Testis (tissue), 2 donors: ENCODE data around the gene SH2D5.

Experiments used
- CTCF ChIP-seq, 3 experiments: fragments of 450-650 bp in 2 of 3; fragments of 200-600 bp in 1 of 3; sonication (generic) in 1 of 3; IDR thresholded peaks; one replicate each; pipeline ENCODE4 v1.5.1; 2016 to 2019; ENCODE audit warnings: antibody characterized with exemption in 3 of 3, mild to moderate bottlenecking in 2 of 3, moderate library complexity in 1 of 3
- POLR2A ChIP-seq: fragments of 450-650 bp; IDR thresholded peaks from one replicate; pipeline ENCODE4 v1.6.1; 2017; ENCODE audit warnings: antibody characterized with exemption, mild to moderate bottlenecking, moderate library complexity

- TF ChIP-seq POLR2A (no peak), CTCF (IDR thresholded peaks at IDR 0.05) (no peak)
Observed at GRCh38 chr1:20767271-20767670, 34.8 kb upstream of the SH2D5 start.
